WERI-Rb-1 (cell line): ENCODE measurements around the gene HOXB2.

Source experiments
- DNase-seq: peaks from one replicate; pipeline ENCODE4 v3.0.0-alpha.2; 2020
- H3K27ac ChIP-seq: fragments of 250-450 bp; sonication (Bioruptor Pico); 2 replicates; pipeline ENCODE4 v1.5.1; 2020; ENCODE audit warnings: mild to moderate bottlenecking, moderate library complexity
- H3K27me3 ChIP-seq: fragments of 250-450 bp; sonication (Bioruptor Pico); 2 replicates; pipeline ENCODE4 v1.5.1; 2021; ENCODE audit warnings: mild to moderate bottlenecking, low read depth, moderate library complexity; ENCODE audit not compliant: insufficient read depth, severe bottlenecking
- H3K36me3 ChIP-seq: fragments of 250-450 bp; sonication (Bioruptor Pico); 2 replicates; pipeline ENCODE4 v1.5.1; 2020; ENCODE audit warnings: mild to moderate bottlenecking, moderate library complexity
- H3K4me3 ChIP-seq: 2 replicates; pipeline ENCODE4 v1.5.1; 2011; ENCODE audit warnings: low read depth, mild to moderate bottlenecking, control low read depth, low read length
- H3K9me3 ChIP-seq: fragments of 250-450 bp; sonication (Bioruptor Pico); 2 replicates; pipeline ENCODE4 v1.5.1; 2021; ENCODE audit warnings: mild to moderate bottlenecking, moderate library complexity; ENCODE audit not compliant: severe bottlenecking
- CTCF ChIP-seq: IDR thresholded peaks from 2 replicates; pipeline ENCODE4 v1.5.1; 2011; ENCODE audit warnings: low read depth, mild to moderate bottlenecking, control low read depth, inconsistent platforms, low read length

The HOXB2 gene

GRCh38 chr17:48556576-48557401 is 11.9 kb upstream of the HOXB2 start:
- no peak for DNase-seq
- no peak overlapping the region for H3K27ac ChIP-seq
- peaks cover 2% of the 10 kb centered on the region for H3K9me3 ChIP-seq
- H3K36me3 ChIP-seq = no peaks in the 10 kb centered on the region
- TF ChIP-seq CTCF = no peak
- H3K27me3 ChIP-seq = peaks cover 91% of the 10 kb centered on the region
- H3K4me3 ChIP-seq = no peak overlapping the region

DNA sequence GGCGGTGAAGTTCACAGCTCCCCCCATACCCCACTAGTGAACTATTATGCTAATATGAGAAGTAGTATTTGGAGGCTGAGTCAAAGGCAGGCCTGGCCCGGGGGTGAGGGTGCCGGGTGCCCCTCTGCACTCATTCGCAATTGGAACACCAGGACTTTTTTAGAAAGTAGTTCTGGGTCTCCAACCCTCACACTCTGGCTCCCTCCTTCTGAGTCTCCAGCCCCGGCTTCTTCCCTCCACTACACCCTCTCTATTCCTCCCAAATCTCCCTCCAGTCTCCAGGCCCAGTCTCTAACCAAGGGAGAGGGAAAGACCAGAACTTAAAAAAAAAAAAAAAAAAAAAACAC is 11.3 kb upstream of the HOXB2 start:
- Histone ChIP-seq H3K27me3 (peaks cover 90% of the 10 kb centered on the region), H3K9me3 (peaks cover 4% of the 10 kb centered on the region), H3K36me3 (no peaks in the 10 kb centered on the region), H3K27ac (peak overlapping the region; percentile 66), H3K4me3 (no peak overlapping the region)
- DNase-seq = no peak
- TF ChIP-seq CTCF = no peak

DNA sequence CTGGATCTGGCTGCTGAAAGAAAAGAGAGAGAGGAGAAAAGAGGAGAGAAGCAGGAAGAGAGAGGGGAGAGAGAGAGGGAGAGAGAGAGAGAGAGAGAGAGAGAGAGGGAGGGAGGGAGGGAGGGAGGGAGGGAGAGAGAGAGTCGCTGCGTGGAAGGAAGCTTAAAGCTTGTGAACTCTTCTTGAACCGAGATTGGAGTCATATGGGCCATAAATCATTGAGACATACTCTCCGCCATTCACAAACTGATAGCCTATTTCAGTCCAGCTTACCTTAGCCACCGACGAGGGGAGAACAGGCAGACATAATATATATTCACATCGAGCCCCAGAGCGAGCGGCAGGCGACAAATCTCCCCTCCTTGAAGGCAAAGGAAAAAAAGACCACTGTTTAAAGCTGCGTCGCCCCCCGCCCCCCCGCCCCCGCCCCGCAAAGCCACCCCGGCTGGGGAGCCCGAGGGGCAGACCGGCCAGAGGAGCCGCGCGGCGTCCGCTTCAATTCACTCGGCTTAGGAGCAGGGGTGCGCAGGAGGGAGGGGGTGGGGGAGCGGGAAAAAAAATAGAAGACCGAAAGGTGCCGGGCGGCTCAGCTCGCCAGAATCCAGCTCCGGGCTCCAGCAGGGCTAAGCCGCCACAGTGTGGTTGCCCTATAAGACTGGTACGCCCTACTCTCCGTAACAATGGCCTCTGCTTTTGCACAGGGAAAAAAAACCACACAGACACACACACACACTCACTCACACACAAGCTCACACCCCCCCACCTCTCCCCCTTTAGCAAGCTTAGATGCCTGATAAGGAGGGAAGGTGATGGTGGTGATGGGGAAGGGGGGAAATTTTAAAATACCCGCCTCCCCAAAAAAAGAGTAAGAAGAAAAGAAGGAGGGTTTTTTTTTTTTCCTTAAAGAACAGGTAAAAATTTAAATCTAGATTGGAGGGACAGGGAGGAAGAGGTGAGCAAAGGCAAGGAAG is 10.6 kb upstream of the HOXB2 start:
- H3K36me3 ChIP-seq = no peaks in the 10 kb centered on the region
- peaks cover 5% of the 10 kb centered on the region for H3K9me3 ChIP-seq
- H3K27ac ChIP-seq = peak overlapping the region; percentile 66
- no peak for TF ChIP-seq CTCF
- peaks cover 86% of the 10 kb centered on the region for H3K27me3 ChIP-seq
- H3K4me3 ChIP-seq = peak overlapping the region; percentile 37
- peak; percentile 74 for DNase-seq

DNA sequence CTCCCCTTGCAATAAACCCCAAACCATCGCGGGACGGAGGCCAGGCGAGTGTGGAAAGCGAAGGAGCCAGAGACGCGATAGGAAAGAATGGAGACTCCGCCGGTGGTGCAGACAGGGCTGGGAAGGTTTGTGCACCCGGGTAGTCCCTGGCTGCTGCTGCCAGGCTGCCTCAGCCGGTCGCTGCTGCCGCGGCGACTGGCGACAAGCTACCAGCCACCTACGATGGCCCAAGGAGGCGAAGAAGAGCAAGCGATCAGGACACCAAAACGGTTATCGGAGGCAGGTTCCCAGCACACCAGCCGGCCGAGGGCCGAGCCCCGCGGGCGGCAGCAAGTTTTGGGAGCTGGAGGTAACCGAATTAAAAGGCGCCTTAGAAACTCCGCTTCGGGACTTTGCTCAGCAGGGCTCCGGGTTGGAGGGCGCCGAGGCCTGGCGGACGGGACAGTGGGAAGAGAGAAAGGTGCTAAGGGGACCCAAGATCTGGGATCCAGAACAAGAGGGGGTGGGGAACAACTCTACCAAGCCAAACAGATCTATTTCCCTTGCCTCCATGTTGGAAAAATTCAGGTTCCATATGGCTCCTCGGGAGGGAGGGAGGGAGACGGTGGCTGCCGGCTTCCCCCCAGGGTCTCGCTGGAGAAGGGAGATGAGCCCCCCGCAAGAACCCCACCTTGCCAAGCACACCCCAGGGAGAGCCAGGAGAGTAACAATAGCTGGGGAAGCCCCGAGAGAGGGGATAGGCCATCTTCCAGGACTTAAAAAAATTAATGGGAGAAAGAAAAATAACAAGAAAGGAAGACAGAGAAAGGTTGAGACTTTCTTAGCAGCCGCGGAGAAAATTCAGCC is 9.7 kb upstream of the HOXB2 start:
- Histone ChIP-seq H3K27ac (peak overlapping the region; percentile 46), H3K27me3 (peaks cover 86% of the 10 kb centered on the region), H3K9me3 (peaks cover 9% of the 10 kb centered on the region), H3K4me3 (peak overlapping the region; percentile 37; the same call in 1 of the 2 replicates), H3K36me3 (no peaks in the 10 kb centered on the region)
- TF ChIP-seq CTCF = no peak
- no peak for DNase-seq

DNA sequence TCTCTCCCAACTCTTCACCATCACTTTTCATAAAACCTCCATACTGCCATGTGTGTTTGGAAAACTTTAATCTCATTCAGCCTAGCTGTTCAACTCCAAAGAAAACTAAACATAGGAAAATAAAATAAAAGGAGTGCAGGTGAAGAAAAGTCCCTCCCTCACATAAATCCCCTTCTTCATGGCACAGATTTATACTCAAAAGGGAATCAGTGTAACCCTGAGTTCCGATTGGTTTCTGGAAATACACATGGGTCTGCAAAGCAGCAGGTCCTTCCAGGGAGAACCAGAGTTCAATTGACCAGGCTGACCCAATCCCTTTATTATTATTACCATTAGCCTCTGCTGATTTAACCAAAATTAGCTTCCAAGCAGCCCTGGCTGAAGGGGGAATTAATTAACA is 8.9 kb upstream of the HOXB2 start:
- H3K27me3 ChIP-seq = peaks cover 86% of the 10 kb centered on the region
- H3K27ac ChIP-seq = no peak overlapping the region
- H3K4me3 ChIP-seq = no peak overlapping the region

More for the DNA sequence above, 8.9 kb upstream of the HOXB2 start:
- Histone ChIP-seq H3K36me3 (no peaks in the 10 kb centered on the region), H3K9me3 (peaks cover 9% of the 10 kb centered on the region)
- no peak for TF ChIP-seq CTCF
- no peak for DNase-seq
